ENCODE measurements around the gene SETBP1.

SETBP1 gene

DNA sequence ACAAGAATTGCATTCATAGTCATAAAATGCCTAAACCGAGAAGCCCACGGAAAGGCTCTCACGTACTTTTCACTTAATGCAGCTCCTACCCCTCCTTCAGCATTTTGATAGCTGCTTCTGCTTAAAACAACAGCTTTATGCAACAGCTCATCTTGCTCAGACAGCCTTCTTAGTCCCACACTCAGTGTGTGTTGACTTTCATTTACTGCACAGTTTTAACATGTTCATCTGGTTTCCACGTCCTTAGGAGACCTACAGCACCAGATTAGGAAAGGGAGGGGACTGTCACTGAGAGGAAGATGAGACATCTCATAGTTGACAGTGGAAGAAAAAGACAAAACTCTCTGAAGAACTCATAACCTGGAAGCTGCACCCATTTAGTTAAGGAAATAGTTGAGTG lies 435.4 kb downstream of the SETBP1 start:
- Histone ChIP-seq H3K27me3 (replicated peaks; ENCODE audit: control insufficient read depth, insufficient read depth, low read length) (no peaks in the 10 kb centered on the region), H3K9me3 (ENCODE audit: control insufficient read depth, low read length) (no peaks in the 10 kb centered on the region), H3K4me3 (ENCODE audit: low read length) (no peak overlapping the region), H3K9ac (ENCODE audit: low read length) (no peak overlapping the region), H3K4me1 (ENCODE audit: control insufficient read depth, insufficient read depth, low read length) (peaks cover 7% of the 10 kb centered on the region), H3K36me3 (ENCODE audit: control insufficient read depth, insufficient read depth, low read length, severe bottlenecking) (no peaks in the 10 kb centered on the region)
- no peak for DNase-seq (ENCODE audit: low read depth)

All from adipocyte (in vitro differentiated cells).